Prostate gland (tissue), 2 donors: ENCODE data around the gene RNF223.

Source experiments
- POLR2A ChIP-seq: fragments of 450-650 bp; IDR thresholded peaks from one replicate; pipeline ENCODE4 v1.6.1; 2016; ENCODE audit warnings: antibody characterized with exemption, mild to moderate bottlenecking
- POLR2AphosphoS5 ChIP-seq: sonication (generic); formaldehyde crosslinking; IDR thresholded peaks from one replicate; pipeline ENCODE4 v1.6.1; 2017; ENCODE audit warnings: antibody characterized with exemption
- TF ChIP-seq, protein P1 (sequence below), 4 experiments: fragments of 200-600 bp in 2 of 4; fragments of 450-650 bp in 2 of 4; sonication (generic) in 2 of 4; IDR thresholded peaks; 1 replicate in 3 of 4; 2 replicates in 1 of 4; pipeline ENCODE4 v1.5.1; 2016 to 2019; ENCODE audit warnings: antibody characterized with exemption in 4 of 4, mild to moderate bottlenecking in 2 of 4, moderate library complexity in 2 of 4

- no peak for TF ChIP-seq POLR2A
- TF ChIP-seq, protein P1, sequence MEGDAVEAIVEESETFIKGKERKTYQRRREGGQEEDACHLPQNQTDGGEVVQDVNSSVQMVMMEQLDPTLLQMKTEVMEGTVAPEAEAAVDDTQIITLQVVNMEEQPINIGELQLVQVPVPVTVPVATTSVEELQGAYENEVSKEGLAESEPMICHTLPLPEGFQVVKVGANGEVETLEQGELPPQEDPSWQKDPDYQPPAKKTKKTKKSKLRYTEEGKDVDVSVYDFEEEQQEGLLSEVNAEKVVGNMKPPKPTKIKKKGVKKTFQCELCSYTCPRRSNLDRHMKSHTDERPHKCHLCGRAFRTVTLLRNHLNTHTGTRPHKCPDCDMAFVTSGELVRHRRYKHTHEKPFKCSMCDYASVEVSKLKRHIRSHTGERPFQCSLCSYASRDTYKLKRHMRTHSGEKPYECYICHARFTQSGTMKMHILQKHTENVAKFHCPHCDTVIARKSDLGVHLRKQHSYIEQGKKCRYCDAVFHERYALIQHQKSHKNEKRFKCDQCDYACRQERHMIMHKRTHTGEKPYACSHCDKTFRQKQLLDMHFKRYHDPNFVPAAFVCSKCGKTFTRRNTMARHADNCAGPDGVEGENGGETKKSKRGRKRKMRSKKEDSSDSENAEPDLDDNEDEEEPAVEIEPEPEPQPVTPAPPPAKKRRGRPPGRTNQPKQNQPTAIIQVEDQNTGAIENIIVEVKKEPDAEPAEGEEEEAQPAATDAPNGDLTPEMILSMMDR (IDR thresholded peaks at IDR 0.05): no peak
- TF ChIP-seq POLR2AphosphoS5: no peak
Observed at GRCh38 chr1:1118011-1118875, 44.1 kb upstream of the RNF223 start.
